ENCODE data around the gene TAF1L. TPM values are rescaled to one million over a fixed set of nuclear protein-coding genes. Genes with fewer than 3 reads are reported as not detected.

TAF1L gene
- polyA plus RNA-seq, 1 experiment, result not detected

- CTCF ChIA-PET, result interaction anchor here (1.4 to 20.3 kb wide), 5 partner anchors 10 to 381 kb away, joined by 3 to 1261 read pairs (median 106); no protein-coding TSS in a partner anchor
- TF ChIP-seq CTCF (IDR thresholded peaks at IDR 0.05; ENCODE audit: low read depth, low read length), result no peak
- DNase-seq (ENCODE audit: low read depth, low spot score), result no peak
These were observed 45.0 kb downstream of the TAF1L start for GRCh38 chr9:32590476-32590875.

GRCh38 chr9:32589083-32589723 is 46.3 kb downstream of the TAF1L start:
- ChIA-PET CTCF (interaction anchor here (0.7 to 20.3 kb wide), 17 partner anchors 9 to 388 kb away, joined by 3 to 1261 read pairs (median 4); no protein-coding TSS in a partner anchor), POLR2A (interaction anchor here (0.5 kb wide), 1 partner anchor 403 kb away, joined by 5 read pairs; no protein-coding TSS in a partner anchor)
- Histone ChIP-seq H3K27me3 (ENCODE audit: control insufficient read depth, insufficient read depth, low read length) (no peaks in the 10 kb centered on the region), H3K4me3 (ENCODE audit: low read depth, low read length) (no peak overlapping the region), H3K9me3 (ENCODE audit: control insufficient read depth, insufficient read depth, low read length) (no peaks in the 10 kb centered on the region), H3K27ac (ENCODE audit: low read depth, low read length) (no peak overlapping the region)
- DNase-seq (ENCODE audit: low read depth, low spot score), result peak; percentile 8
- peak; percentile 70 for TF ChIP-seq CTCF (IDR thresholded peaks at IDR 0.05; ENCODE audit: low read depth, low read length)

More at GRCh38 chr9:32590476-32590875, 45.0 kb downstream of the TAF1L start:
- no peaks in the 10 kb centered on the region for H3K9me3 ChIP-seq (ENCODE audit: control insufficient read depth, insufficient read depth, low read length)
- no peak overlapping the region for H3K27ac ChIP-seq (ENCODE audit: low read depth, low read length)
- H3K4me3 ChIP-seq (ENCODE audit: low read depth, low read length), result no peak overlapping the region
- no peaks in the 10 kb centered on the region for H3K27me3 ChIP-seq (ENCODE audit: control insufficient read depth, insufficient read depth, low read length)
- POLR2A ChIA-PET, result no interaction called here

GRCh38 chr9:32587901-32588300 is 47.6 kb downstream of the TAF1L start:
- no peaks in the 10 kb centered on the region for H3K27me3 ChIP-seq (ENCODE audit: control insufficient read depth, insufficient read depth, low read length)
- POLR2A ChIA-PET, result no interaction called here
- CTCF ChIA-PET, result interaction anchor here (0.7 to 20.3 kb wide), 8 partner anchors 8 to 412 kb away, joined by 3 to 1261 read pairs (median 12); partner anchors contain the start of gene NDUFB6
- H3K27ac ChIP-seq (ENCODE audit: low read depth, low read length), result no peak overlapping the region
- TF ChIP-seq CTCF (IDR thresholded peaks at IDR 0.05; ENCODE audit: low read depth, low read length), result no peak
- H3K4me3 ChIP-seq (ENCODE audit: low read depth, low read length), result no peak overlapping the region
- DNase-seq (ENCODE audit: low read depth, low spot score), result peak; percentile 13
- no peaks in the 10 kb centered on the region for H3K9me3 ChIP-seq (ENCODE audit: control insufficient read depth, insufficient read depth, low read length)

- DNase-seq (ENCODE audit: low read depth, low spot score), result no peak
- no peak for TF ChIP-seq CTCF (IDR thresholded peaks at IDR 0.05; ENCODE audit: low read depth, low read length)
- Histone ChIP-seq H3K27ac (ENCODE audit: low read depth, low read length) (no peak overlapping the region), H3K4me3 (ENCODE audit: low read depth, low read length) (no peak overlapping the region), H3K9me3 (ENCODE audit: control insufficient read depth, insufficient read depth, low read length) (no peaks in the 10 kb centered on the region), H3K27me3 (ENCODE audit: control insufficient read depth, insufficient read depth, low read length) (no peaks in the 10 kb centered on the region)
- ChIA-PET CTCF (interaction anchor here (1.3 to 20.3 kb wide), 4 partner anchors 13 to 383 kb away, joined by 4 to 1261 read pairs (median 82); no protein-coding TSS in a partner anchor), POLR2A (no interaction called here)
These were observed 50.7 kb downstream of the TAF1L start for GRCh38 chr9:32584784-32585183.

GRCh38 chr9:32581512-32582143 is 53.8 kb downstream of the TAF1L start:
- TF ChIP-seq CTCF (IDR thresholded peaks at IDR 0.05; ENCODE audit: low read depth, low read length), result peak; percentile 75
- POLR2A ChIA-PET, result interaction anchor here (0.5 to 1.5 kb wide), 2 partner anchors 203 to 388 kb away, joined by 4 read pairs; no protein-coding TSS in a partner anchor
- Histone ChIP-seq H3K27me3 (ENCODE audit: control insufficient read depth, insufficient read depth, low read length) (no peaks in the 10 kb centered on the region), H3K27ac (ENCODE audit: low read depth, low read length) (no peak overlapping the region), H3K9me3 (ENCODE audit: control insufficient read depth, insufficient read depth, low read length) (no peaks in the 10 kb centered on the region), H3K4me3 (ENCODE audit: low read depth, low read length) (no peak overlapping the region)
- CTCF ChIA-PET, result interaction anchor here (0.6 to 20.3 kb wide), 45 partner anchors 8 to 441 kb away, joined by 3 to 1261 read pairs (median 4); partner anchors contain the start of genes ACO1, NDUFB6 and RIGI
- DNase-seq (ENCODE audit: low read depth, low spot score), result peak; percentile 29
